Measurements from ENCODE around the gene KHDRBS2. TPM values are rescaled to one million over a fixed set of nuclear protein-coding genes. Genes with fewer than 3 reads are reported as not detected.

Gene KHDRBS2
- total and polyA plus RNA-seq, 2 of the 4 experiments (the other 2 are of a cell fraction), result not detected

- H3K27me3 ChIP-seq (ENCODE audit: control insufficient read depth, insufficient read depth, low read length), result no peaks in the 10 kb centered on the region
- H2BK15ac ChIP-seq (ENCODE audit: low read depth, low read length), result no peak overlapping the region
- H2AK5ac ChIP-seq (ENCODE audit: low read depth, low read length), result no peak overlapping the region
- DNase-seq (no peak), ATAC-seq (ENCODE audit: low read depth) (no peak)
- H3K4ac ChIP-seq (ENCODE audit: low read depth, low read length), result no peak overlapping the region
- dilution Hi-C loops (cut with HindIII; ENCODE audit: low sequenced_read_pairs, unreplicated experiment), result no loop called here
- H3K4me1 ChIP-seq (ENCODE audit: control insufficient read depth, insufficient read depth, low read length), result no peaks in the 10 kb centered on the region
- H2BK120ac ChIP-seq (ENCODE audit: low read depth, low read length), result no peak overlapping the region
- H3K4me3 ChIP-seq (ENCODE audit: insufficient read depth, low read depth, low read length), result no peak overlapping the region
- H3K27ac ChIP-seq (ENCODE audit: insufficient read depth, low read length), result no peak overlapping the region
- no peaks in the 10 kb centered on the region for H3K36me3 ChIP-seq (ENCODE audit: control insufficient read depth, insufficient read depth, low read length)
- TF ChIP-seq RFX5 (IDR thresholded peaks at IDR 0.05; ENCODE audit: low read depth, low read length) (no peak), MXI1 (IDR thresholded peaks at IDR 0.05; ENCODE audit: borderline replicate concordance, low read depth, low read length) (no peak), CHD1 (IDR thresholded peaks at IDR 0.05; ENCODE audit: low read depth, low read length) (no peak), MAFK (IDR thresholded peaks at IDR 0.05; ENCODE audit: low read depth, low read length) (no peak), MAZ (IDR thresholded peaks at IDR 0.05; ENCODE audit: borderline replicate concordance, low read depth, low read length) (no peak), RCOR1 (IDR thresholded peaks at IDR 0.05; ENCODE audit: insufficient replicate concordance, low read length) (no peak), ELK1 (IDR thresholded peaks at IDR 0.05; ENCODE audit: borderline replicate concordance, low read depth, low read length) (no peak)
- no peaks in the 10 kb centered on the region for H3K79me1 ChIP-seq (ENCODE audit: low read depth in 1 of 2, low read length in 2 of 2)
- H3K23ac ChIP-seq (ENCODE audit: low read depth, low read length), result no peak overlapping the region
- no peaks in the 10 kb centered on the region for H4K20me1 ChIP-seq (ENCODE audit: insufficient read depth, low read length)
- no peak overlapping the region for H2BK20ac ChIP-seq (ENCODE audit: low read depth, low read length)
- H3K9ac ChIP-seq (ENCODE audit: low read depth, low read length), result no peak overlapping the region
- CTCF ChIA-PET, result no interaction called here
- POLR2A ChIA-PET (ENCODE audit: unreplicated experiment), result no interaction called here
- H4K91ac ChIP-seq (ENCODE audit: insufficient read depth, low read depth, low read length), result no peak overlapping the region
- H2AFZ ChIP-seq (replicated peaks; ENCODE audit: low read length, poor library complexity), result no peak overlapping the region
- H3K9me1 ChIP-seq (ENCODE audit: insufficient read depth, low read length), result no peaks in the 10 kb centered on the region
- H3K4me2 ChIP-seq (ENCODE audit: low read depth, low read length), result no peak overlapping the region
- no peak overlapping the region for H3K56ac ChIP-seq (ENCODE audit: extremely low read depth, insufficient read depth, low read length)
- H2BK5ac ChIP-seq (ENCODE audit: low read depth, low read length, poor library complexity, severe bottlenecking), result no peak overlapping the region
- no peak overlapping the region for H4K5ac ChIP-seq (ENCODE audit: low read depth, low read length)
- in situ Hi-C loops (cut with MboI; ENCODE audit: low sequenced_read_pairs), result no loop called here
- no peak overlapping the region for H3K14ac ChIP-seq (replicated peaks; ENCODE audit: low read depth, low read length)
- no TSS peak for BruUV-seq (replicated peaks)
- H4K8ac ChIP-seq (ENCODE audit: low read depth in 2 of 2, low read length in 2 of 2), result no peak overlapping the region
- no CpG with 5 or more reads among the region's 4 CpGs for WGBS, 2 experiments (ENCODE audit: extremely low coverage in 2 of 2, insufficient read length in 1 of 2)
- intact Hi-C loops (cut with micrococcal nuclease), result no loop called here
- no peak overlapping the region for H2AK9ac ChIP-seq (replicated peaks; ENCODE audit: low read depth, low read length, poor library complexity)
- no peak overlapping the region for H3K18ac ChIP-seq (ENCODE audit: low read depth, low read length)
- H3K9me3 ChIP-seq (ENCODE audit: control insufficient read depth, insufficient read depth, low read length), result 0 out of 2 replicates have a peak, but pooled peaks cover 2% of the 10 kb centered on the region
Observed at GRCh38 chr6:62217866-62218265, 68.2 kb downstream of the KHDRBS2 start.

Data from IMR-90 (cell line).